ENCODE measurements around the gene MAML1. TPM values are rescaled to one million over a fixed set of nuclear protein-coding genes. Genes with fewer than 3 reads are reported as not detected.
"Not testable (repeated sequence)": the region's sequence is repeated elsewhere in the genome, so short reads cannot be mapped to it uniquely, and the experiment has no call there.

Gene MAML1, protein sequence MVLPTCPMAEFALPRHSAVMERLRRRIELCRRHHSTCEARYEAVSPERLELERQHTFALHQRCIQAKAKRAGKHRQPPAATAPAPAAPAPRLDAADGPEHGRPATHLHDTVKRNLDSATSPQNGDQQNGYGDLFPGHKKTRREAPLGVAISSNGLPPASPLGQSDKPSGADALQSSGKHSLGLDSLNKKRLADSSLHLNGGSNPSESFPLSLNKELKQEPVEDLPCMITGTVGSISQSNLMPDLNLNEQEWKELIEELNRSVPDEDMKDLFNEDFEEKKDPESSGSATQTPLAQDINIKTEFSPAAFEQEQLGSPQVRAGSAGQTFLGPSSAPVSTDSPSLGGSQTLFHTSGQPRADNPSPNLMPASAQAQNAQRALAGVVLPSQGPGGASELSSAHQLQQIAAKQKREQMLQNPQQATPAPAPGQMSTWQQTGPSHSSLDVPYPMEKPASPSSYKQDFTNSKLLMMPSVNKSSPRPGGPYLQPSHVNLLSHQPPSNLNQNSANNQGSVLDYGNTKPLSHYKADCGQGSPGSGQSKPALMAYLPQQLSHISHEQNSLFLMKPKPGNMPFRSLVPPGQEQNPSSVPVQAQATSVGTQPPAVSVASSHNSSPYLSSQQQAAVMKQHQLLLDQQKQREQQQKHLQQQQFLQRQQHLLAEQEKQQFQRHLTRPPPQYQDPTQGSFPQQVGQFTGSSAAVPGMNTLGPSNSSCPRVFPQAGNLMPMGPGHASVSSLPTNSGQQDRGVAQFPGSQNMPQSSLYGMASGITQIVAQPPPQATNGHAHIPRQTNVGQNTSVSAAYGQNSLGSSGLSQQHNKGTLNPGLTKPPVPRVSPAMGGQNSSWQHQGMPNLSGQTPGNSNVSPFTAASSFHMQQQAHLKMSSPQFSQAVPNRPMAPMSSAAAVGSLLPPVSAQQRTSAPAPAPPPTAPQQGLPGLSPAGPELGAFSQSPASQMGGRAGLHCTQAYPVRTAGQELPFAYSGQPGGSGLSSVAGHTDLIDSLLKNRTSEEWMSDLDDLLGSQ
- total RNA-seq: 11.8 TPM
- long read RNA-seq, full-length matches to known transcripts: 3 of 8 reads
- long read RNA-seq, partial matches to known transcripts: 4 of 8 reads
- long read RNA-seq, other reads (novel, unspliced or antisense): 1 of 8 reads

DNA sequence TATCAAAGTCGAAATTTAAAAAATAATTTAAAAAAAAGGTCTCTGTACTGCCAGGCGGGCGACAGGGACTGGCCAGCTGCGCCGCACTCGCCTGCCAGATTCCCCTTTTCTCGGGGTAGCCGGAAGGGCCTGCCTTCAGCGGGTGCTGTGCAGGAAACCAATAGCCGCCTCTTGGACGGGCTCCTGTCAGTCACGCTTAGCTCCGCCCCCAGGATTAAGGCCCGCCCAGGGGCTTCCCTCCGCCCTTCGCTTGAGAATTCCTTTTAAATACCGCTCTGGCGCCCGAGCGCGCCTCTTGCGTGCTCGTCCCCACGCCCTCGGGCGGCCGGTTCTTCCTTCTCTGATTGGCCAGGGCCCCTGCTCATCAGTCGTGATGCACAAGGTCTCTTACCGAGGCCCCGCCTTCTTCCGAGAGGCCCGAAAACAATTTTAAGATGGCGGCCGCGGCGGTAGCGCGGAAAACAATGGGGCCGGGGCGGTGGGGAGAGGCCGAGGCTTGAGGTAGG lies at the start of gene MAML1:
MAML1 (plus strand) TSS at position 411 of the 506 bp plus-strand sequence. CDS start 291 bp downstream, outside the sequence.
- Histone ChIP-seq H3K36me3 (peaks cover 36% of the 10 kb centered on the region), H3K9me3 (replicated peaks) (no peaks in the 10 kb centered on the region), H3K27me3 (ENCODE audit: low read depth) (no peaks in the 10 kb centered on the region), H3K4me1 (peaks cover 55% of the 10 kb centered on the region), H3K27ac (replicated peaks) (peak within 1 kb of the TSS; percentile 96), H3K4me3 (peak within 1 kb of the TSS; percentile 84)
- intact Hi-C loops (cut with micrococcal nuclease): no loop called here
- DNase-seq: peak; percentile 100
- TF ChIP-seq, protein P1, sequence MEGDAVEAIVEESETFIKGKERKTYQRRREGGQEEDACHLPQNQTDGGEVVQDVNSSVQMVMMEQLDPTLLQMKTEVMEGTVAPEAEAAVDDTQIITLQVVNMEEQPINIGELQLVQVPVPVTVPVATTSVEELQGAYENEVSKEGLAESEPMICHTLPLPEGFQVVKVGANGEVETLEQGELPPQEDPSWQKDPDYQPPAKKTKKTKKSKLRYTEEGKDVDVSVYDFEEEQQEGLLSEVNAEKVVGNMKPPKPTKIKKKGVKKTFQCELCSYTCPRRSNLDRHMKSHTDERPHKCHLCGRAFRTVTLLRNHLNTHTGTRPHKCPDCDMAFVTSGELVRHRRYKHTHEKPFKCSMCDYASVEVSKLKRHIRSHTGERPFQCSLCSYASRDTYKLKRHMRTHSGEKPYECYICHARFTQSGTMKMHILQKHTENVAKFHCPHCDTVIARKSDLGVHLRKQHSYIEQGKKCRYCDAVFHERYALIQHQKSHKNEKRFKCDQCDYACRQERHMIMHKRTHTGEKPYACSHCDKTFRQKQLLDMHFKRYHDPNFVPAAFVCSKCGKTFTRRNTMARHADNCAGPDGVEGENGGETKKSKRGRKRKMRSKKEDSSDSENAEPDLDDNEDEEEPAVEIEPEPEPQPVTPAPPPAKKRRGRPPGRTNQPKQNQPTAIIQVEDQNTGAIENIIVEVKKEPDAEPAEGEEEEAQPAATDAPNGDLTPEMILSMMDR (IDR thresholded peaks at IDR 0.05; ENCODE audit: borderline replicate concordance): no peak

DNA sequence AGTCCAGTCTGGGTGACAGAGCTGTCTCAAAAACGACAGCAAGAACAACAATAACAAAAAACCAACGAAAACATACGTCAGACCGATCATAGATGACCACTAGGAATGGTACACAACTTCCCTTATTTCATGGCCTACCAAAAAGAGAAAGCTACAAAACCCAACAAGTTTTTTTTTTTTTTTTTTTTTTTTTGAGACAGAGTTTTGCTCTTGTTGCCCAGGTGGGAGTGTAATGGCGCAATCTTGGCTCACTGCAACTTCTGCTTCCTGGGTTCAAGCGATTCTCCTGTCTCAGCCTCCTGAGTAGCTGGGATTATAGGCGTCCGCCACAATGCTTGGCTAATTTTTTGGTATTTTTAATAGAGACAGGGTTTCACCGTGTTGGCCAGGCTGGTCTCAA lies 43.4 kb upstream of the MAML1 start:
- H3K27me3 ChIP-seq (ENCODE audit: low read depth); H3K36me3 ChIP-seq; H3K9me3 ChIP-seq (replicated peaks); H3K27ac ChIP-seq (replicated peaks); DNase-seq; intact Hi-C loops (cut with micrococcal nuclease); H3K4me1 ChIP-seq; H3K4me3 ChIP-seq: not testable (repeated sequence)

DNA sequence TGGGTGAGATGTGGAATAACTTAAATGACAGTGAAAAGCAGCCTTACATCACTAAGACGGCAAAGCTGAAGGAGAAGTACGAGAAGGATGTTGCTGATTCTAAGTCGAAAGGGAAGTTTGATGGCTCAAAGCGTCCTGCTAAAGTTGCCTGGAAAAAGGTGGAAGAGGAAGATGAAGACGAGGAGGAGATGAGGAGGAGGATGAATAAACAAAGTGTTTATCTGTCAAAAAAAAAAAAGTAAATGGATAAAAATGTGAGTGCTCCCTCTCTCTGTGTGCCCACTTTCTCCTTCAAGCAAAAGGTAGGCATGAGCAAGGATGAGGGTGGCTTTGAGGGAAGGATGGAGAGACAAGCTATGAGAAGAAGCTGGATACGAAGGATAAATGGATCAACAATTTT lies 38.1 kb upstream of the MAML1 start:
- H3K9me3 ChIP-seq (replicated peaks): no peaks in the 10 kb centered on the region

DNA sequence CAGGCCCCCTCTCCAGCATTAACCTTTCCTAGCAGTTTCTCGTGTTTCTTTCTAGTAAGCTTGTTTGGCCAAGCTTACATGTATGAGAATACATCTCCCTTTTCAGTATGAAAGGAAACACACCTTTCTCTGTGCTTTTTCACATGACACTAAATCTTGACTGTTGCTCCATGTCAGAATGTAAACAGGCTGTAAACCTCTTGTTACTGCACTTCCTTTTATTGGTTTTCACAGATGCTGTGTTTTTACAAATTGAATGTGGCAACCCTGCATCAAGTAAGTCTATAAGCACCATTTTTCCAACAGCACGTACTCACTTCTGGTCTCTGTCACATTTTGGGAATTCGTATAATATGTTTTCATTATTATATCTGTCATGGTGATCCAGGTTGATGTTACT lies 36.0 kb upstream of the MAML1 start:
- no peak overlapping the region for H3K4me3 ChIP-seq
- DNase-seq: no peak
- no peak overlapping the region for H3K27ac ChIP-seq (replicated peaks)
- H3K9me3 ChIP-seq (replicated peaks): no peaks in the 10 kb centered on the region
- intact Hi-C loops (cut with micrococcal nuclease): no loop called here
- H3K36me3 ChIP-seq: peaks cover 4% of the 10 kb centered on the region
- TF ChIP-seq, protein P1 (IDR thresholded peaks at IDR 0.05; ENCODE audit: borderline replicate concordance): no peak
- peaks cover 41% of the 10 kb centered on the region for H3K4me1 ChIP-seq
- no peaks in the 10 kb centered on the region for H3K27me3 ChIP-seq (ENCODE audit: low read depth)

More for the DNA sequence above, 38.1 kb upstream of the MAML1 start:
- intact Hi-C loops (cut with micrococcal nuclease): no loop called here
- Histone ChIP-seq H3K4me1 (peaks cover 21% of the 10 kb centered on the region), H3K27ac (replicated peaks) (no peak overlapping the region), H3K4me3 (no peak overlapping the region), H3K36me3 (no peaks in the 10 kb centered on the region), H3K27me3 (ENCODE audit: low read depth) (no peaks in the 10 kb centered on the region)
- no peak for DNase-seq
- TF ChIP-seq, protein P1 (IDR thresholded peaks at IDR 0.05; ENCODE audit: borderline replicate concordance): no peak

DNA sequence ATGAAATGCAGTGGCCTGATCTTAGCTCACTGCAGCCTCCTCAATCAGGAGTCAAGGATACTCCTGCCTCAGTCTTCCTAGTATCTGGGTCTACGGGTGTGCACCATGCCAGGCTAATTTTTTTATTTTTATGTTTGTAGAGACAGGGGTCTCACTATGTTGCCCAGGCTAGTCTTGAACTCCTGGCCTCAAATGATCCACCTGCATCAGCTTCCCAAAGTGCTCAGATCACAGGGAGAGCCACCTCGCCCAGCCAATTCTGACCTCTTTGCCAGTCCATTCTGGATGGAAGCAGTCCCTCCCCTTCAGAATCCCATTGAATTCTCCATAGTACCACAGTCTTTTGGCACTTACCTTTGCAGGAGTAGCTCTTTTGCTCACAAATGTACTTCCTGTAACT lies 35.5 kb upstream of the MAML1 start:
- H3K36me3 ChIP-seq: peaks cover 4% of the 10 kb centered on the region
- H3K9me3 ChIP-seq (replicated peaks): no peaks in the 10 kb centered on the region
- H3K4me3 ChIP-seq: no peak overlapping the region
- H3K27ac ChIP-seq (replicated peaks): peak overlapping the region; percentile 94
- TF ChIP-seq, protein P1 (IDR thresholded peaks at IDR 0.05; ENCODE audit: borderline replicate concordance): no peak
- peaks cover 46% of the 10 kb centered on the region for H3K4me1 ChIP-seq
- H3K27me3 ChIP-seq (ENCODE audit: low read depth): no peaks in the 10 kb centered on the region
- intact Hi-C loops (cut with micrococcal nuclease): no loop called here
- no peak for DNase-seq

DNA sequence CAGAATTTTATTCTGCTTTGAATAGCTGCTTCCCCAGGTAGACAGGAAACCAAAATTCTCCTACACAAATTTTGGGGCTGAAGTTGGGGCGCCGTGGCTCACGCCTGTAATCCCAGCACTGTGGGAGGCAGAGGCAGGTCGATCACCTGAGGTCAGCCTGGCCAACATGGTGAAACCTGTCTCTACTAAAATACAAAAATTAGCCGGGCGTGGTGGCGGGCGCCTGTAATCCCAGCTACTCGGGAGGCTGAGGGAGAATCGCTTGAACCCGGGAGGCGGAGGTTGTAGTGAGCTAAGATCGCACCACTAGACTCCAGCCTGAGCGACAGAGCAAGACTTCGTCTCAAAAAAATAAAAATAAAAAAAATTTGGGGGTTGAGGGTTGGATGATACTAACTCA lies 35.1 kb upstream of the MAML1 start:
- H3K27me3 ChIP-seq (ENCODE audit: low read depth); H3K9me3 ChIP-seq (replicated peaks); H3K36me3 ChIP-seq; DNase-seq; intact Hi-C loops (cut with micrococcal nuclease): not testable (repeated sequence)
- peaks cover 51% of the 10 kb centered on the region for H3K4me1 ChIP-seq
- H3K4me3 ChIP-seq: peak overlapping the region; percentile 89
- H3K27ac ChIP-seq (replicated peaks): peak overlapping the region; percentile 94

All from left ventricle myocardium inferior (tissue), 1 donor.